ENCODE measurements around the gene SEC14L1. TPM values are rescaled to one million over a fixed set of nuclear protein-coding genes. Genes with fewer than 3 reads are reported as not detected.
"Not testable (repeated sequence)": the region's sequence is repeated elsewhere in the genome, so short reads cannot be mapped to it uniquely, and the experiment has no call there.

Gene SEC14L1
- total and polyA plus RNA-seq, 2 of the 8 experiments (the other 6 are each of a cell fraction or from before 2014, with no cell fraction given) = 27.2 to 74.4 TPM

- H3K4me3 ChIP-seq (ENCODE audit: extremely low read depth in 1 of 4, insufficient read depth in 2 of 4, low read depth in 3 of 4, low read length in 4 of 4); H2BK5ac ChIP-seq (ENCODE audit: low read depth, low read length); H3K56ac ChIP-seq (replicated peaks; ENCODE audit: insufficient read length, low read depth, low read length); H2BK12ac ChIP-seq (ENCODE audit: low read depth, low read length); H3K27ac ChIP-seq (ENCODE audit: low read depth, low read length); H2BK120ac ChIP-seq (replicated peaks; ENCODE audit: low read depth, low read length); H3K79me1 ChIP-seq (ENCODE audit: low read depth, low read length); H3K36me3 ChIP-seq (ENCODE audit: control insufficient read depth in 2 of 4, insufficient read depth in 4 of 4, low read length in 3 of 4); H4K5ac ChIP-seq (ENCODE audit: insufficient read length, low read depth, low read length); H3K4me2 ChIP-seq (ENCODE audit: insufficient read depth in 1 of 2, low read depth in 2 of 2, low read length in 2 of 2); H2BK15ac ChIP-seq (ENCODE audit: low read length); FAIRE-seq; DNase-seq (ENCODE audit: low read depth in 1 of 2, low spot score in 2 of 2); H4K91ac ChIP-seq (replicated peaks; ENCODE audit: insufficient read length, low read length); H4K8ac ChIP-seq (ENCODE audit: extremely low read depth, insufficient read depth, low read length); H3K18ac ChIP-seq (ENCODE audit: extremely low read depth, low read length); H2AK5ac ChIP-seq (ENCODE audit: low read depth, low read length); H3K23ac ChIP-seq (ENCODE audit: insufficient read length); H3K9ac ChIP-seq (replicated peaks in 1 of 4; ENCODE audit: extremely low read depth in 1 of 4, low read depth in 3 of 4, low read length in 3 of 4); H2BK20ac ChIP-seq (ENCODE audit: low read length); H3K27me3 ChIP-seq (replicated peaks in 1 of 4; ENCODE audit: control insufficient read depth in 3 of 4, extremely low read depth in 1 of 4, insufficient read depth in 3 of 4, low read length in 3 of 4); H2AFZ ChIP-seq (ENCODE audit: low read length); H3K14ac ChIP-seq (ENCODE audit: insufficient read length); H3K4me1 ChIP-seq (replicated peaks in 1 of 4; ENCODE audit: control insufficient read depth in 3 of 4, insufficient read depth in 4 of 4, low read length in 3 of 4); H3K23me2 ChIP-seq (ENCODE audit: low read depth, low read length); H3K9me3 ChIP-seq (ENCODE audit: insufficient read depth in 2 of 2, low read depth in 1 of 2, low read length in 1 of 2); H3K4ac ChIP-seq (replicated peaks; ENCODE audit: insufficient read length, low read depth, low read length): not testable (repeated sequence)
- ChIA-PET POLR2A (ENCODE audit: partially characterized antibody) (interaction anchor here (2.3 kb wide), 1 partner anchor 12 kb away, joined by 8 read pairs; the partner anchor contains the start of gene SEC14L1), CTCF (ENCODE audit: partially characterized antibody) (interaction anchor here (1.0 to 1.4 kb wide), 3 partner anchors 11 to 62 kb away, joined by 3 to 4 read pairs (median 4); no protein-coding TSS in a partner anchor)
- 85% methylated on average over 6 of the region's 6 CpGs; no CpG with 5 or more reads in 1 of the 2 experiments for WGBS, 2 experiments (ENCODE audit: extremely low coverage in 1 of 2, insufficient coverage in 1 of 2, insufficient read length in 1 of 2, insufficient replicate concordance in 2 of 2, low coverage in 1 of 2, low lambda C conversion rate in 2 of 2, missing lambda C conversion rate in 1 of 2)
- peaks cover 0 to 34% of the 10 kb centered on the region in 2 experiments; a peak in 2 of 4 replicates for H3K79me2 ChIP-seq (ENCODE audit: control insufficient read depth in 1 of 2, insufficient read depth in 2 of 2, low read length in 2 of 2)
- peaks cover 1 to 12% of the 10 kb centered on the region in 2 experiments for H4K20me1 ChIP-seq (replicated peaks in 1 of 2; ENCODE audit: control insufficient read depth in 1 of 2, insufficient read depth in 2 of 2, low read length in 2 of 2)
These were observed 11.3 kb downstream of the SEC14L1 start for GRCh38 chr17:77152056-77152455.
